HepG2 (cell line): ENCODE data around the gene C10orf143.

Experiments
- BCLAF1 ChIP-seq: fragments of 450-650 bp; IDR thresholded peaks from 2 replicates; pipeline ENCODE4 v1.6.1; 2017; ENCODE audit warnings: mild to moderate bottlenecking
- MTA3 ChIP-seq: sonication (generic); formaldehyde crosslinking; IDR thresholded peaks from 2 replicates; pipeline ENCODE4 v1.4.0; 2020; ENCODE audit warnings: missing genetic modification reagents
- USF2 ChIP-seq, 2 experiments: sonication (generic) in 1 of 2; formaldehyde crosslinking in 1 of 2; IDR thresholded peaks; 2 replicates each; pipeline versions ENCODE4 v1.5.1 to v1.6.1; 2011 to 2020; ENCODE audit warnings: borderline replicate concordance in 1 of 2, low read depth in 1 of 2, low read length in 1 of 2, mild to moderate bottlenecking in 1 of 2, missing genetic modification reagents in 1 of 2, moderate library complexity in 1 of 2
- ZNF570 ChIP-seq: sonication (generic); formaldehyde crosslinking; IDR thresholded peaks from 2 replicates; pipeline ENCODE4 v1.4.0; 2020; ENCODE audit warnings: mild to moderate bottlenecking, missing genetic modification reagents, borderline replicate concordance

- TF ChIP-seq USF2 (IDR thresholded peaks at IDR 0.05; ENCODE audit: low read depth, low read length): no peak
- no peak for TF ChIP-seq USF2 (CRISPR knock-in tag; IDR thresholded peaks at IDR 0.05; ENCODE audit: borderline replicate concordance)
- TF ChIP-seq MTA3 (CRISPR knock-in tag): no peak
- TF ChIP-seq BCLAF1: no peak
- TF ChIP-seq ZNF570 (CRISPR knock-in tag): no peak
Observed at GRCh38 chr10:130025811-130026485, 84.7 kb downstream of the C10orf143 start.
